HG03025 (cell line): ENCODE results near the gene RALGPS1.

ENCODE experiments used
- ATAC-seq: cut with Tn5 transposase; IDR thresholded peaks from one replicate; pipeline ENCODE4 v1.9.1; 2021; ENCODE audit warnings: mild to moderate bottlenecking, moderate library complexity; ENCODE audit not compliant: unreplicated experiment, low FRiP score

The RALGPS1 gene

DNA sequence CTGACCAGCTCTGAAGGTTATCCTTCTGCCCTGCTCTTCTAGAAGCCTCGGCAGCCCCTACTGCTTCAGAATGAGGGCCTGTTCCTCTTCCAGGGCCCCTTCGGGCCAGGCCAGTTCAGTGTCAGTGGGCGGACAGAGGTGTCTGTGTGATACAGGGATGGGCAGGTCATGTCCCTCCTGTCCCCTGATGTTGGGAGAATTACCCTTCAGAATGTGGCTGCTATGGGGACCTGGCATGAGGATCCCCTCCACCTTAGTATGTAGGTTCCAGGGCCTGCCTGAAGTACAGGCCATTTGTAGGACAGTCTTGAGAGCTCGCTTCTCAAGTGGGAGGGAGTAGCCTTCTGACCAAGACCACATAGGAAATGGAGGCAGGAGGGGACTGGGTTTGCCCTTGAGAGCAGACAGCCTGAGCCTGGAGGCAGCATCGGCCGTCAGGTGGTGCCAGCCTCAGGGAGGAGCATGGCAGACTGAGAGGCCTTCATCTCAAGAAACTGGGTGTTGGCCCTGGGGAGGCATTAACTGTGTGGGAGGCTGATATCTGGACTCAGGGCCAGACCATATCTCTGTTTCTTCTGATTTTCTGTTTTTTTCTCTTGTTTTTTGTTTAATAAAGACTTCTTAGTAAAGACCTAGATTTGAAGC lies 175.9 kb downstream of the RALGPS1 start:
- no peak for ATAC-seq

DNA sequence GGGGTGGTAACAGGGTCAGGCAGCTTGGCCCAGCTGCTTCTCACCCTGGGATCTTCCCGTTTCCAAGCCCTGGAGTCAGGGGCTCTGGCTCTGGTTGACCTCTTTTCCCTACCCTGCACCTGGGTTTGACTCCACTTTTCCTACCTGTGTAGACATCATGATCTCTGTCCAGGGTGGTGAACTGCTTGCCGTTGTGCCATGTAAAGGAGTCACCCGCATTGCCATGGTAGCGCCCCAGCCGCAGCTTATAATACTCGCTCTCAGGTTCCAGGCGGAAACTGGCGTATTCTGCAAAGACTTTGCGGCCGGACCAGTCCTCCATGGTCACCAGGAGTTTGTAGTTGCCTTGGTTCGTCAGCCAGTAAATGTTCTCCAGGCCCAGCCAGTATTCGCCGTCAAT lies 176.9 kb downstream of the RALGPS1 start:
- no peak for ATAC-seq

DNA sequence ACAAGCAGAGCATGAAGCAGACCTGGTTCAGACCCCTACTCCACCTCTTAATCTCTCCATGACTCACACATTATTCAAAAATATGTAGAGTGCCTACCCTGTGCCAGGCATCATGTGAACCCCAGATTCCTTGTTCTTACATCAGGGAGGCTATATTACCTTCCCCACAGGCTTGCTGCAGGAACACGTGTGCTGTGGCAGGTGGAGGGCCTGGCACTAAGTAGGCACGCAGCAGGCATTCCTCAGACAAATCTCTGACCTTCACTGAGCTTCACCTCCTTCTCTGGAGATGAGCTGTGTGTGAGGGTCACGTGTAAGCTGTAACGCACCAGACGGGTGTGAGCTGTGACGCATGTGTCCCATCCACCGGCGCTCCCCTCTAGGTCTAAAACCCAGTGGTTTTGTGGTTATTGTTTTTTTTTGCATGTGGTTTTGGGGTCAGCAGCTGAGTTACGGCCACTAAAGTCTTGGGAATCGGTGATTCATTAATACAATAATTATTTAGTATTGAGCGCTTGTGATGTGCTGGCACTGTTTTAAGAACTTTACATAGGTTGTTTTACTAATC lies 177.5 kb downstream of the RALGPS1 start:
- ATAC-seq: no peak

DNA sequence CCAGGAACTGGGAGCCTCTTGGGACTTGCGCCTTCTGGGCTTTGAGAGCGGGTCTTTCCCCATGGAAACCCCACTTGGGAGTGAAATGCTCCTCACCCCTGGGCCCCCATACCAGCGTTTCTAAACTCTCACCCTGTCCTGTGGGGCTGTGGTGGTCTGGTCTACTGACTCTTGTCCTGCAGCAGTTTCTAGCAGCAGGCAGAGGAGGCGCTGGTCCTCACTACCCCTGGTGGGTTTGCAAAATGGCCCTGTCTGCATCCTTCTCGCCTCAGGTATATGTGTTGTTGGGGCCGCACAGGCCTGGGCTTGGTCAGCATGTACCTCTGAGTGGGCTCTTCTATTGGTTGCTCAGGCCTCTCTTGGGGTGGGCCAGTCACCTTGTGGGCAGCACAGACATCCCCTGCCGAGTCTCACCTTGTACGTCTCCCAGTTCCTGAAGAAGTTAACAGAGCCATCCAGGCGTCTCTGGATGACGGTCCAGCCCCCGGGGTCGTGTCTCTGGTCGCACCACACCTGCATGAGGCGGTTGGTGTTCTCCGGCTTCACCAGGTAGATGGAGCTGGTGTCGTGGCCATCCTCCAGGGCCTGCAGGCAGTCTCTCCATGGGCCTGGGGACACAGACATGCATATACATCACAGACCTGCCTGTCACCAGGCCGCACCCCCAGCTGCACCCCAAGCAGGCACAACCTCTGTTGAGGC lies 178.9 kb downstream of the RALGPS1 start:
- no peak for ATAC-seq

DNA sequence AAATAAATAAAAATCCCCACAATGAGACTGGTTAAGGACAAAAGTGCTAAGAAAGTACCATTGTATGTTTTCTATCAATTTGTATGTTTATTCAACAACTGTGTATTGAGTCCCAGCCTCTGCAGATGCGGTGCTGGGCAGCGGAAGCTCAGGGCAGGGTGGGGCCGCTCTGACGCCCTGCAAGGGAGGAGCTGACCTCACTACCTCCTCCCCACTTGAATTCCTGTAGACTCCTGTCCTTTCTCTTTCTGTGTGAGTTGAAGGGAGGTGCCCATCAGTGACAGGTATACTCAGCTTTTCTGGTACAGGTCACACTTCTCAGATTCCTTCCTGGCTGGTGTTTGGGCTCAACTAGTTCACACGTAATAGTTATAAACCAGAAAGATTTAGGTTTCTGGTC lies 180.8 kb downstream of the RALGPS1 start:
- no peak for ATAC-seq

DNA sequence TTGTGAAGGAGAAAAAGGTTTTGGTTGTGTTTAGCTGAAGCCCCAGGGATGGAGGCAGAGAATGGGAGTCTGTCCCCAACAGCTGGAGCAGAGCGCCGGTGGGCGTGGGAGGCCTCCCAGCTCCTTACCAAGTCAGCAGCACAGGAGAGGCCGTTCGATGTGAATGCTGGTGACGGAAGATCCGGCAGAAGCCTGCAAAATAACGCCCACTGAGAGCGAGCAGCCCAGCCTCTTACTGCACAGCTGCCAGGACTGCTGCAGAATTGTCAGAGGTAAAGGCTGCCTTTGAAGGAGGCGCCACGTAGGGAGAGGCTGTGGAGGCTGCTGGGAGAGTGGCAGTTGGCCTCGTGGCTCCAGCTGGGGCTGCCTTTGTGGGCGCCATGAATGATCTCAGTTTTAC lies 181.6 kb downstream of the RALGPS1 start:
- ATAC-seq: no peak

DNA sequence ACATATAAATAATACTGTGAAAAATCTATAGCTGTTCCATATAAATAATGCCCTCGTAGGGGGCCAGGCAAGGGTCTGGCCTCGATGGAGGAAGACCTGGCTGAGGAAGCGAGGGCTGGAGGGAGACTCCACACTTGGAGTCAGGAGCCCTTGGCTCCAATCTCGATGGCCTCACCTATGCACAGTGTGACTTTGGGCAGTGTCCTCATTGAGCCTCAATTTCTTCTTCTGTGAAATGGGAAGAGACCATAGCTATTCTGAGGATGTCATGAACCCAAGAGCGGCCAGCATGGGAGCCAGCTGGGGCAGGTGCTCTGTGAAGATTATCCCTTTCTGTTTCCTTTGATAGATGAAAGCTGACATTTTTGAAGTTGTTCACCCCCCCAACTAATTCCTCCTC lies 183.1 kb downstream of the RALGPS1 start:
- no peak for ATAC-seq

DNA sequence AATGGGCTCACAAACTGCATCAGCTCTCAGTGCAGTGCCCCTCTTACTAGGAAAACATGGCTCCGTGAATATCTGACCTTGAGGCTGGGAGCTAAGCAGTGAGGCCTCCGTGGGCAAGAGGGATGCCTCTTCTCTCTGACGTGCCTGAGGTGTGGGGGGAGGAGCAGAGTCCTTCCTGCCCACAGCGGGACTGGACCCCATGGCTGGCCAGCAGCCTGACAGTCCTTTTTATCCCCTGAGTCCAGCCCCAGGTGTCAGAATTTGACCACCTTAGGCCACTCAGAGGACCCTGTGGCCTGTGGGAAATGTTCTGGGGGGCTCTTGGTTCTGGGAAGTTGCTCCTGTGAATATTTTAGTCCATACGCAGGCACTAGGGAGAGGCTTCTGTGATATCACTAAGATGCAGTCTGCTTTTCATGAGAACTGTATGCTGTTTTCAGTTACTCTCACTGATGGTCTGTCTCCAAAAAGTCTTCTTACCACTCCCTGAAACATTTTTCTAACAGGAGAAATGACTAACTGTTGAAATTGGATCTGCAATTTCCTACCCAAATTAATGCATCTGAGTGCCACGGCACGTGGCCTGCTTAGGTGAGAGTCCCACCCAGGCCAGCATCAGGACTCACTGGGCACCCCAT lies 184.5 kb downstream of the RALGPS1 start:
- ATAC-seq: no peak

DNA sequence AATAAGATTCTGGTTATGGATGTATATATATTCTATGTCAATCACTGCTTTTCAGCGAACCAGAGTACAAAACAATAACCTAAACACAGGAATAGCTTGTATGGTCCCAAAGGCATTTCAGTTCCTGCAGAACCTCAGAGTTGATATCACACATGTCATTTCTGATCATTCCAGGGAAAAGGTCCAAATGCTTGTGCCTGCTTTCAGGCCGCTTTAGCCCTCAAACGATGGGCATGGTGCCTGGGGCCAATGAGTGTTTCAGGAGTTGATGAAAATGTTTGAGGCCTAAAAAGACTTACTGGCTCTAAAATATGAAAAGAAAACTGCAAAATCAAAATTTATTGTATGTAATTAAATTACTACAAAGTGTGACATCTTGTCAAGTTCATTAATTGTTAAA lies 185.1 kb downstream of the RALGPS1 start:
- no peak for ATAC-seq

DNA sequence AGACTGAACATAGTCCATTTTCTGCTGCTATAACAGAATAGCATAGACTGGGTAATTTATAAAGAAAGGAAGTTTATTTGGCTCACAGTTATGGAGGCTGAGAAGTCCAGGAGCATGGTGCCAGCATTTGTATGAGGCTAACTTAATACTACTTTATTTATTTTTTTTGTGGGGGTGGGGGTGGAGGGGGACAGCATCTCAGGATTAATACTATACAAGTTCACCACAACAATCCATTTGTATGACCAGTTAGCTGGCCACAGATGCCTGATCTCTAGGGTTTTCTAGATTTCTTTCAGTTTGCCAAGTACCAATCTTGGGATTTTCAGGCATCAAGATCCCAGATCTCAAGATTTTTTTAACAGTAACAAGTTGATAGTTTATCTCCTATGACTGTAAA lies 187.6 kb downstream of the RALGPS1 start:
- no peak for ATAC-seq

DNA sequence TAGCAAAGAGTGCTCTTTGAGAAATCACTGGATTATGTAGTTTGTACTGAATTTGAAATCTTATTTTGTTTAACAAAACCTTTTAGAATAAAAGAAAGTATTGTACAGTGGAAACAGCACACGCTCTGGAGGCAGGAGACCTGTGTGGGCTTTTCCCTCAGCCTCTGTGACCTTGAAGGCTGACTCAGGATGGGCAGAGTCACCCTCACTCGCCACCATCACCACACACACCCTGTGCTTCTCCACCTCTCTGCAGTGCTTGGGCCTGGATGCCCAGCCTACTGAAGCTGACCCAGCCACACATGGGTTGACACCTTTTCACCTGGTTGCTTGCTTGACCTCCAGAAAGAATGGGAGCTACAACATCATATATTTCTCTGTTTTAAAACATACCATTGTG lies 188.2 kb downstream of the RALGPS1 start:
- ATAC-seq: no peak

DNA sequence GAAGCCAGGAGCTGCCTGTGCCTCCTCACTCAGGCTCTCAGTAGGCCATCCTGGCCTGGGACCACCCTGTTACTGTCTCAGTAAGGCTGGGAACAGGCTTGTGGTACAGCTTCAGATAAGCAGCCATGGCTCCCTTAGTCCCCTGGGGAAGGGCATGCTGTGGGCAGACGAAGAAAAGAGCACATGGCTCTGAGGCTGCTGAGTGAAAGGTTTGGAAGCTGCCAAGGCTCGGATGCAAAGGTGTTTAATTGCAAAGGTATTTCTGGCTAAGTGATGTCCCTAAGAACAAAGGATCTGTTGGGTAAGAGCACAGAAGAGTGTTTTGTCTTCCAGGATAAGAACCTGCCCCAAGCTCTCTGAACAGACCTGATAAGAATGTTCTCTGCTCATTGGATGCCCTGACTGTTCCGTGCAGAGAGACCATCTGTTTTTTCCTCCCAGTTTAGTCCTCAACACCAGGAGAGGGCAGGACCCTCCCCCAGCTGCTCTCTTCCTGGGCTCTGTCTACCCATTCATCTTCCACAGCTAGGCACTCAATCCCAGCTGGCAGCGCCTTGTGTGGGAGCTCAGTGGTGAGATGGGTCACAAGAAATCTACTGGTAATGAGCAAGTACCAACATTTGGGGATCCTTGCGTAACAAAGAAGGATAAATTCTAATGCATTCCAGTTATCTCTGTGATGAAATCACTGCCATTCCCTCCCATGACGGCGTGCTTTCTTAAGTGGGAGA lies 190.2 kb downstream of the RALGPS1 start:
- ATAC-seq: no peak

DNA sequence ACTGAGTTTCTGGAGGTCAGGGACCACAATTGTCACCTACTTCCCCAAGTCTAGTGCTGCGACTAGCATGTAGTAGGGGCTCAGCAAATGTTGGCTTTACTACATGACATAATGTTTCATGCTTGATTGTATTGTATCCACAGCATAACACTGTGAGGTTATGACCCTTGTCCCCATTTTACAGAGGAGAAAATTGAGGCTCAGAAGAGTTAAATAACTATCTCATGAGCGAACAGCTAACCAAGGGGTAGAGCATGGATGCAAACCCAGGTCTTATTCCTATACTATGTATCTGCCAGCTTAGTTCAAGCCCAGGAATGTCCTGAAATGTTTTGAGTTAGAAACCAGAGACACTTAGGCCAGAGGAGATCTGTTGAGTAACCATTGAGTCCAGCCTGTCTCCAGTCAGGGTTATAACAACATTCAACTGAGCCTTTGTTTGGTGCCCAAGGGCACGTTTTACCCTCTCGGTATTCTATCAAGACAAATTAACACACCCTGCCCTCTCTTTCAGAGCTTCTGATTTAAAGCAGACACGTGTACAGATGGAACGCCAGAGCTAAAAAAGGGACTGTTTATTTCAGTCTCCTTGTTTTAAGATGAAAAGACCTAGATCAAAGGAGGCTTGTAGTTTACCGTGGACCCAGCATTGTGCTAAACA lies 191.4 kb downstream of the RALGPS1 start:
- ATAC-seq: no peak

DNA sequence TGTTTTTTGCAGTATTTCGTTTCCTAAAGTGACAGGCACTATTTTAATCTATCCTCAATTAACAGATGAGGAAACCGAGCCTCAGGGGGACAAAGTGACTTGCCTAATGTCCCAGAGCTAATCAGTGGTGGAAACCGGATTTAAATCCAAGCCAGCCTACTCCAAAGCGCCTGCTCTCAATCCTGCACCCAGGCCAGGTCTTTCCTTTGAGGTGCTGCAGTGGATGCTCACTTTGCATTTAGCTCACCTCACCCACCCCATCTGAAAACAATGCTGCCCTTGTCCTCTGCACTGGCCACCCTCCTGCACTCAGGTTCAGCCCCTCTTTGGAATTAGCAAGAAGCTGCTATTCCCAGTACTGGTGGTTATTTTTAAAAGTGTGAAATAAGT lies 191.9 kb downstream of the RALGPS1 start:
- ATAC-seq: no peak

DNA sequence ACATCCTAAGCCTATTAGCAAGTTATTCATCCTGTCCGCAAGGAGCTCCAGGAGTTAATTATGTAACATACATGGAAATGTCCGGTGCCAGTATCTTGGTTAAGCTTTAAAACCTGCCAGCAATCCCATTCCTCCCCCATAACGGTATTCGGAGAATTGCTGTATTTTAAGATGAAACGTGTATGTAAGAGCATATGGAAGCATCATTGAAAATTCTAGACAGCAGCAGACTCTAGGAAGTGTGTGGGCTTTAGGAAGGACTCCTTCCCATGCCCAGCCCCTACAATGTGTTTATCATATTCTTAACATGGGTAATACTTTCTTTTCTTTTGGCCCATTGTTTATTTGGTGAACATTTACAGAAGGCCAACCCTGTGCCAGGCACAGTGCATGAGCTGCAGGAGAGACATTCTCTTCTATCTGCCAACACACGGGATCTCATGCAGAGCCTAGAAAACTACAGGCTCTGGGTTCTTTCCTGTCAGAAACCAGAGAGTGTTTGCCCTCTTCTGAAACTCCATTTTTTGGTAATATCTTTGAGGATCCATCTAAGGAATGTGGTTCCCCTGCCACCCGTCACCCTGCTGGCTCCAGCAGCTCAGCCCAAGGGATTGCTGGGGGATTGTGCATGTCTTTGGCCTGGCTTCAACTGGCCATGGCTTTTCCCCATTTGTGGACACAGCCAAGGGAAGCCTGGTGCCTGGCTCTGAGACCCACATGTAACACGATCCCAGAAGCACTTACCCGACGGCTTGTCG lies 192.8 kb downstream of the RALGPS1 start:
- no peak for ATAC-seq

DNA sequence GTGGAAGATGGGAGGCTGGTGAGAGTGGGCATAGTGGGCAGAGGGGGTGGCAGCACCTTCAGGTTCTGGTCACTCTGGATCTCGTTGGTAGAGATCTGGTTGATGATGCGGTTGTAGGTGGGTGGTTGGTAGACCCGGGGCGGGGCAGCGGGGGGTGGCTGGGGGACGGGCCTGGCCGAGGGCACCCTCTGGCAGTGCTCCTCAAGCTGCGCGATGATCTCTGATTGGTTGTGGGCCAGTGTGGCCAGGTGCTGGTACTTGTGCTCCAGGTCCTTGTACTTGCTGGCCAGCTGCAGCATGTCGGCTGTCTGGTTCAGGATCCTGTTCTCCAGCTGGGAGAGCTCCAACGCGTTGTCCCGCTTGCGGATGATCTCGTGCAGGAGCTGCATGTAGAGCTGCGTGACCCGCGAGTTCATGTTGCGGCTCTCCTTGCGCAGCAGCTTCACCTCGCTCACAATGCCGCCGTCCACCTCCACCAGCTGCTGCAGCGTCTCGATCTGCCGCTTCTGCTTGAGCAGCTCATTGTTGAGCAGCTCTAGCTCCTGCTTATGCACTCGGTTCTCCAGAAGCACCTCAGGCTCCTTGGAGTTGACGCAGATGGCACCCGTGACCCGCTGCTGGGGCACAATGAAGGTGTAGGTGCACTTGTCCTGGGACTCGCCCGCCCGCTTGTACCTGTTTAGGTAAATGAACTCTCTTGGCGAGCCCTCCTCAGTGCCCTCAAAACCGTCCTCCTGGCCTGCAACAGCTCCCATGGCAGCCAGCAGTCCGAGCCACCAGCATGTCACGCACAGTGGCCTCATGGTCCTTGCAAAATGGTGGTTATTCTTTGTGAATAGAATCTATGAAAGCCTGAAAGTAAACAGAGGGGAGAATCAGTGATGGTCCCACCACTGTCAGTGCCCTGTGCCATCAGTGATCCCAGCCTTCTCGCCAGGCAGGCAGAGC lies 193.6 kb downstream of the RALGPS1 start:
- no peak for ATAC-seq

DNA sequence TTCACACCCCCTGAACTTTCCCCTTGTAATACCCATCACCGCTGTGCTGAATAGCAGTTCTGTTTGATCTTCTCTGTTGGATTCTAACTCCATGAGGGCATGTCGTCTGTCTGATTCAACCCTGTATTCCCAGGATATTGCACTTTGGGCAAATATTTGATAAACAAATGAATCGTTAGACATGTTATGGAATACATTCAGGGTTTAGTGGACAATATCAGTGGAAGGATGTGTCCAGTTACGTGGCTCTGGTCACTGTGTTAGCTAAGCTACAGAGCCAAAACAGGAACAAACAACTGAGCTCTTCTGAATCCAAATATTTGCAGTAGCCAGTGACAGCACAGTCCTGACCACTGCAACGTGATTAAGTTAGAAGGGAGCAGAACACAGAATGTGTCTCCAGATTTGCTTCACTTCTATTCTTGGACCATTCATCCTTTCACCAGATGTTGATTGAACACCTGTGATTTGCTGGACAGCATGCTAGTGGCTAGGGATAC lies 194.7 kb downstream of the RALGPS1 start:
- no peak for ATAC-seq

DNA sequence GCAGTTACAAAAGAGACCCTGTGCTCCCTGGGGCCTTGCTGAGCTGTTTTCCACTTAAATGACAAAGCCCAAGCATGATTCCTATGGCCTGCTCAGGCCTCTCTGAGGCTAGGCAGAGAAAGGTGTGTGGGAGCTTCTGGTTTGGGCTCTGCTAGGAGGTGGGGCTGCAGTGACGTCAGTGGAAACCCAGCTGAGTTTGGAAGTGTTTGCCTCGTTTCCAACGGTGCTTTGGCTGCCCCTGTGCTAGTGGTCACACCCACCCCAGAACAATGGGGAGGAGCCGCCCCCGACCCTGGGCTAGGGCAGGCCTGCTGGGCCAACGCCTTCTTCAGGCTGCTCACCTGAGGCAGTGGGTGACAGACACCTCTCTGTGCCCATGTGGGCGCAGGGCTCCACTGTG lies 197.5 kb downstream of the RALGPS1 start:
- no peak for ATAC-seq
